AML-193 (cell line): Measurements from ENCODE around the gene RNF166.

Experiments
- DNase-seq, 2 experiments: peaks; one replicate each; lab custom pipeline; 2025; lab: John Stamatoyannopoulos, UW

RNF166 gene

DNA sequence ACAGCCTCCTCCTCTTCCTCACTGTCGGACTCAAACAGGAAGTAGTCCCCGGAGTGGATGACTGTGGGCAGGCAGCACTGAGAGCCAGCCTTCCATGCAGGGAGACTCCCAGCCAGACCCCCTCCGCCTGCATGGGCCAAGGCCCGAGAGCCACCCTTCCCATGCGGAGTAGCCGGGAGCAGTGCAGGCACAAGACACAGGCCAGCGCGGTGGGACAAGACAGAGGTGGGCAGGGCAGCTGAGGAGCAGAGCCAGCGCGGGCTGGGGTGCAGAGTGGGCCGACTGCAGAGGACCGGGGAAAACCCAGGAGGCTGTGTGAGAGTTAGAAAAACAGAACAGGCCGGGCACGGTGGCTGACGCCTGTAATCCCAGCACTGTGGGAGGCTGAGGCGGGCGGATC, 17.7 kb upstream of the RNF166 start:
- DNase-seq, result no peak

DNA sequence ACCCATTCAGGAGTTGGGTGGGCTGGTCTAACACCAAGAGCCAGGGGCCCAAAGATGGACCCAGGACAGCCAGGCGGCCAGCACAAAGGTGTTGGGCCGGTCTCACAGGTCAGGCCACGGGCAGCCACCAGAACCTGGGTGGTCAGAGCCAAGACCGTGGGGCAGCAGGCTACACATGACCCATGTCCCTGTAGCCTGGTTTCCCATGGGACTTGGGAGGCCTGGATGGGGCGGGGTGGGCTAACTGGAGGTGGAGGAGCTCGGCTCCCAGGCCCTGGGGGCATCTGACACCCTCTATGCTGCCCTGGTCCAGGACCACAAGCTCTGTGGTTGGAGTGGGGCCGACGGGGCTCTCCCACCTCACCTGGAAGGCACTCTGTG, 17.3 kb upstream of the RNF166 start:
- no peak for DNase-seq

DNA sequence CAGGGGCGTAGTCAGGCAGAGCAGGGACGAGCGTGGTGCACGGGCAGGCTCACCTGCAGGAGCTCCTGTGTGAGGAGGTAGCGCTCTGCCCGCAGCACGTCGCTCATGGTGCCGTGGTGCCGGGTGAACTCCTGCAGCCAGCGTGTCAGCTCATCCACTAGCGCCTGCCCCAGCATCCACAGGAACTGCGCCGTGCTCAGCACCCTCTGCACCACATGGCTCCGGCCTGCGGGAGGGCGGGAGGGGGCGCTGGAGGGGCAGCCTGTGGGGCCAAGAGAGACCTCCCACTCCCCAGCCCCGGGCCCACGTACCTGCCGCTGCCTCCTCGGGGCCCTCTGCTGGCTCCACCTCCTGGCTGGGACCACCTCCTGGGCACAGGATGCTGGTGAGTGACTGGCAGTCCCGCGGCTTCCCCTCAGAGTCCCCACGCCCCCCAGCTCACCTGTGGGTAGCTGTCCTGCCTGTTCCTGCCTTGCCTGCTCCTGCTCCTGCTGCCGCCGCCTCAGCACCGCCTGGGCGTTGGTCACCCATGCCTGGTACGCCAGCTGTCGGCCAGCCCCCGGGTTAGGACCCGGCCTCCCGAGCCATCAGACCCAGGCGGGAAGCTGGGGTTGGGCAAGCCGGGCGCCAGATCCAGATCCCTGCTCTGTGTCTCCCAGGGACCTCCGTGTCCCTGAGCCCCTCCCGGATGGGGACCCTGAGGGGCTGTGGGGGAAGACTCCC, 16.7 kb upstream of the RNF166 start:
- DNase-seq, result no peak

DNA sequence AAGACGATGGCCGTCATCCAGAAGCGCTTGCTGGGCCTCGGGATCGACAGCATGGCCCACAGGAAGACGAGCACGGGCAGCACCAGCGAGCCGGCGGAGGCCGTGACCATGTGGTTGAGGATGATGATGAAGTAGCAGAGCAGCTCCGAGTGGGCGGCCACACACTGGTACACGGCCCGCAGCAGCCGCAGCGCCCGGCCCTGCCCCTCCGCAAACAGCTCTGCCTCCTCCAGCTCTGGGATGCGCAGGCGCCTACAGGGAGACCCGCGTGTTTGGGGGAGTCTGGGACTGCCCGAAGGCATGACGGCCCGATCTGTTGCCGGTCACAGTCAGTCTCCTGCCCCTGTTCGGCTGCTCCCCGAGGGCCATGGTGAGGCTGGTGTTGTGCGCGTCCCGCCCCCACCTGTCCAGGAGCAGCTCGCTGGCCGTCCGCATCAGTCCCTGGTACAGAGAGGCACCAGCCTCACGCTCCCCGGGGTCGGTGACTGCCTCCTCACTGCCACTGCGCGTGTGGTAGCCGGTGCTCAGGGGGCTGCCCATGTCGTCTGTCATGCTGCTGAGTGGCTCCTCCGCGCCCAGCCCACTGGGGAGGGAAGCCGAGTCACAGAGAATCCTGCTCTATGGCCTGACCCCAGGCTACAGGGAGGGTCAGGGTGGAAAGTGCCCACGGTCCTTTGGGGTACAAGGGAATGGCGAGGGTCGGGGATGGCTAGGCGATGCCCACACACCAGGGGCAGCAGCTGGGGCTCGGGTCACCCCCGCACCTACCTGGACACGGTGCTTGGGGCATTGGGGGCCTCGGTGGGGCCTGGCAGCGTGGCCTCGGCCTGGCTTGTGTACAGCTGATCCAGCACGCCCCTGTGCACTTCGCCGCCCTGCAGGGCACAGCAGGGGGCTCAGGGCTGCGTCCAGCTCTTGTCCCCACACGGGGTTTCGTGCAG, 15.9 kb upstream of the RNF166 start:
- no peak for DNase-seq

DNA sequence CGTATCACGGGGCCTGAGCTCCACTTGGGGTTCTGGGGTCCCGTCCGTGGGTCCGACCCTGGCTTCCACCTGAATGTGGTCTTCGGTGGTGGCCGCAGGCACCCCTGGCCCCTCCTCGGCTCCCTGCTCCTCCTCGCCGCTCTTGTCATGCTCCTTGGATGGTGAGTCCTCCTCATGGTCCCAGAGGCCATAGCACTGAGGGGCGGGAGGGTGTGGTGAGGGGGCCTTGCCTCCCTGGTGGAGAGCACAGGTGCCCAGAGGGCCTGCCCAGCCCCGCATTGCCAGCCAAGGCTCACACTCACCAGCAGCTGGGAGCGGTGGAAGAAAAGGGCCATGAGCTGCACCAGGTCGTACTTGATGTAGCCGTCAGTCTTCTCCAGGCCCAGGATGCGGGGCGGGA, 15.0 kb upstream of the RNF166 start:
- no peak for DNase-seq

DNA sequence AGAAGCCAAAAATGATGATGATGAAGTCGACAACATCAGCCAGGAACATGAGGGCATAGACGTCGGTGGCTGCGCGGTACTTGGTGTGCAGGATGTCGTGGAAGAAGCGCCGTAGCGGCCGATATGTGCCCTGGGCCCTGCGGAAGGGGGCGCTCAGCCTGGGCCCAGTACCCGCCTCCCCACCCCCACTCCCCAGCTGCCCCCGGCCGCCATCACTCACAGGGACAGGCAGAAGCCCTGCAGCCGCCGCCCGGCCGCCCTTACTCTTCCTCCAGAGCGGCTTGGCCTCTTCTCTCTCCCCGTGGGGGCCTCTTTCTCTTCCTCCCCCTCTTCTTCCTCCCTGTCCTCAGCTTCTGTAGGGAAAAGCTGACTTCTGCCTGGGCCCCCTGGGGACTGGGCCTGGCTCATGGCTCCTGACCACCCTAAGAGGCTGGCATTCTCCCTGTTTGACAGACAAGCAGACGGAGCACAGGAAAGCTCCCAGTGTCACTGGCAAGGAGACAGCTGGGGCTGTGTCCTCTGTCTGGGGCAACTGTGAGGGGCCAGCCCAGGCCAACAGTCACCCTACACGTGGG, 14.3 kb upstream of the RNF166 start:
- no peak for DNase-seq

DNA sequence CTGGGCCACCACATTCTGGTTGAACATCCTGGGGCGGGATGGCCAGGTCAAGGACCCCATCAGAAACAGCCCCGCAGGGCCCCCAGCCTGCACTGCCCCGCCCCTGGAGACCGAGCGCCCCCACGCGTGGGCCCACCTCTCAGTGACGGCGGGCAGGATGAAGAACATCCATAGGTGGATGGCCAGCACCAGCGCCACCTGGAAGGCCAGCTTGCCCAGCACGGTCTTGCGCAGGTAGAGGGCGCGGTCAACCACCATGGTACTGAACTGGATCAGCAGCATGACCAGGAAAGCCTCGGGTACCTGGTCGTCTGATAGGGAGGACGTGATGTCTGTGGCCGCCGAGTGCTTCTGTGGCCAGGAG, 13.7 kb upstream of the RNF166 start:
- no peak for DNase-seq

DNA sequence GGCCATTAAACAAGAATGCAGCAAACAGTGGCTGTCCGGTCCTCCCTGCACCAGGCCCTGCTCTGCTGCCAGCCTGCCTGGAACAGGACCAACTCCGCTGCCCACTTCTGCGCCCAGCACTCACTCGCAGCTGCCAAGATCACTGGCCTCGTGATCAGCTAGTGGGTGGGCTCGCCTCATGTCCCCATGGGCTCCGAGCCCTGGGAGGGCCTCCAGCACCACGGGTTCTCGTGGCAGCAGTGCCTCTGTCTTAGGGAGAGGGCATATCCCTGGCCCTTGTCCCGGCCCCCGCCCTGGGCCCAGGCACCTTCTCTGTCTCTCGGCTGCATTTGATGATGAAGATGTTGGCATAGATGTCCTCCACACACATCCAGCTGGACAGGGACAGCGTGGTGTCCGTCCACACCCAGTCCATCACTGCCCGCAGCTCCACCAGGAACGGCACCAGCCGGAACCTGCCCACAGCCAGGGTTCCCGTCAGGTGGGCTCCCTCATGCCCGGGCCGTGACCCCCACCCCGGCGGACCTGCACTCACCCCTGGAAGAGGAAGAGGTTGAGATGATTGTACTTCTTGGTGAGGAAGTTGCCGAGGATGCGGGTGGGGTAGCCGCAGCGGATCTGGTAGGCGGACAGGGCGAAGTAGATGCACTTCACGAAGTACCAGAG, 13.2 kb upstream of the RNF166 start:
- no peak for DNase-seq

DNA sequence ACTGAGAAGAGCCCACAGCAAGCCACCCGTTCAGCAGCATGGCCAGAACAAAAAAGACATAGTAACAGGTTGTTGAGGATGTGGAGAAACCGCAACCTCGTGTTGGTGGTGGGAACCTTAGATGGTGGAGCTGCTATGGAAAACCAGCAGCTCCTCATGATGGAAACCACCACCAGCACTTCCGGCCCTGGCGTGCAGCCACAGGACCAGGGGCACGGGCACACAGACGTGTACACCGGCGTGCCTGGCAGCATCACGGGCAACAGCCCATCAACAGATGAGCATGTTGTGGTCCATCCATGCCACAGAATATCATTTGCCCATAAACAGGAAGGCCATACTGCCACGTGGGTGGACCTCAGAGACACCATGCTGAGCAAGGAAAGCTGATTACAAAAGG, 12.0 kb upstream of the RNF166 start:
- DNase-seq, result no peak

DNA sequence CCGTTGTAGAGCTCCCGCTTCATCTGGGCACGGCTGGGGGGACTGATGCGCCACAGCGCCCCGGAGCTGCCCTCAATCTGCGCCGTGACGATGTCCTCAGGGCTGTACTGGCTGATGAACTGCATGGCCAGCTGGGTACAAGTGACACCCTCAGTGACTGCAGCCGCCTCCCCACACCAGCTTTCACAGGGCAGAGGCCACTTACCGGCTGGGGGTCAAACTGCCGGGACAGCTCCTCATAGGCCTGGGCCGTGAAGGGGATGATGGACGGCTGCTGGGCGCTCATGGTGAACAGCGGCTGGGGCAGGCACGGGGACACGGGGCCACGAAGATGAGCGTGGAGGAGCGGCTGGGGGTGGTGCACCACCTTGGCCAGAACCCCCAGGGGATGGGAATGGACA, 10.4 kb upstream of the RNF166 start:
- no peak for DNase-seq

DNA sequence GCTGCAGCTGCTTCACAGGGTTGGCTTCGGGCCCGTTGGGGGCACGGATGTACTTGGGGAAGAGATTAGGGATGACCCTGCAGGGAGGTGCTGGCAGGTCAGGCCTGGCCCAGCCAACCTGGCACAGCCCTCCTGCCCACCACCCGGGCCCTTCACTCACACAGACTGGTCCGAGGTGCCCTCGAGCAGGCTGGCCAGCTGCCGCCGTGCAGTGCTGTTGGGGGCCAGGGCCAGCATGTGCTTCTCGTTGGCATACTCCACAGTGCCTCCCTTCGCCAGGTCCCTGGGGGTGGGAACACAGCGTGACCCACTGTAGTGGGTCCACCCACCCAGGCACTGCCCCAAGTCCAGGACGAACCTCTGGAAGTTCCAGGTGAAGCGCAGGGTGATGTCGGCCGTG, 10.0 kb upstream of the RNF166 start:
- DNase-seq, result no peak

DNA sequence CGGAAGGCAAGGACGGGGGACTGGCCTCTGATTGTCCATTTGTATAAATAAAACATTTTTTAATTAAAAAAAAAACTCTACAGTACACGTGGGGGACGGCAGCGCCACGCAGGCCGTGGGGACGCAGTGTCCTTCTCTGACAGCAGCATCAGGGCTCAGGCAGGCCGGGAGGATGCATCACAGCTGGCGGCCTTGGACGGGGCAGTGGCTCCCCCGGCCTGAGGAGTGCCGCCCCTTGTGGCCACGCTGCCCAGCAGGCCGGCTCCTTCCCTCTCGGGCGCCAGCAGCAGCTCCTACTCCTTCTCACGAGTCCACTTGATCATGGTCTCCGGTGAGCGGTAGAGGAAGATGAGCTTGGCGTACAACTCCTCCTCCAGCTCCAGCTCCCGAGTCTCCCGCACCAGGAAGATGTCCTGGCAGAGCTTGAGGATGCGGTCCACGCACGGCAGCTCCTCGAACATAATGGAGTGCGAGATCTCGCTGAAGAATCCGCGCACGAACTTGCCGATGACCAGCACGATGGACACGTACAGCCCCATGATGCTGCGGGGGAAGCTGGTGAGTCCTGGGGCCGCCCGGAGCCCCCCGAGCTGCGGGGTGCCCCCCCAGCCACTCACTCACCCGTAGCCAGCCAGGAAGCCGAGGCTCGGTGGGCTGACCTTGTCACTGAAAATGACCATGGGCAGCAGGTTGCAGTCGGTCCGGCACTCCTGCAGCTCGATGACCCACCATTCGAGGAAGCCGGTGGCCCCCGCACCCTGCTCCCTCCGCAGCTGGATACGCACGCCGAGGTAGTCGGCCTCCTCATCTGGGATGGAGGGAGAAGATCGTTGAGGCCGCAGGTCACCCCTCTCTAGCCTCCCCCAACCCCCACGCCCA, 9.3 kb upstream of the RNF166 start:
- no peak for DNase-seq

DNA sequence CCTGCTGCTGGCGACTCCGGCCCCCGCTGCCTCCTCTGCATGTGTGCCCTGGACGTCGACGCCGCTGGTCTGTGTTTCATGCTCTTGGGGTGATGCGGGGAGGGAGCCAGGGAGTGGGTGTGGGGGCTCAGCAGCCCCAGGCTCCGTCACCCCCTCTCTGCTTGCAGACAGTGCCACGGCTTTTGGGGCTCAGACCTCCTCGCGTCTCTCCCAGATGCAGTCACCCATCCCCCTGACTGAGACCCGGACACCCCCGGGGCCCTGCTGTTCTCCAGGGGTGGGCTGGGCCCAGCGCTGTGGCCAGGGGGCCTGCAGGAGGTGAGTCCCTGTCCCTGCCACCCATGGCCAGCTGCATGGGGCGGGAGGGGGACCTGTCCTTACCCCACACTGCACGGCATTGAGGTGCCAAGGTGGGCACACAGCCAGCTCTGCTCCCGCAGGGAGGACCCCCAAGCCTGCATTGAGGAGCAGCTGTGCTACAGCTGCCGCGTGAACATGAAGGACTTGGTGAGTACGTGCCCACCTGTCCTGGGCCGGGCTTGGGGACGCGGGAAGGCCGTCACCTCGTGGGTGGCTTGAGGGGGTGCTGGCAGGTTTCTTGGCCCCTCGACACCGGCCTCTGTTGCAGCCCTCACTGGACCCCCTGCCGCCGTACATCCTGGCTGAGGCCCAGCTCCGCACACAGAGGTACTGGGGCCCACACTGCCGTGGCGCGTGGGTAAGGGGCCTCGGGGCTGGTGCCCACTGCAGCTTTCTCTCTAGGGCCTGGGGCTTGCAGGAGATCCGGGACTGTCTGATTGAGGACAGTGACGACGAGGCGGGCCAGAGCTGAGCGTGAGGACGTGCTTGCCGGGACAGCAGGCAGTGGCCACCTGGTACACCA, 8.5 kb upstream of the RNF166 start:
- DNase-seq, result no peak

DNA sequence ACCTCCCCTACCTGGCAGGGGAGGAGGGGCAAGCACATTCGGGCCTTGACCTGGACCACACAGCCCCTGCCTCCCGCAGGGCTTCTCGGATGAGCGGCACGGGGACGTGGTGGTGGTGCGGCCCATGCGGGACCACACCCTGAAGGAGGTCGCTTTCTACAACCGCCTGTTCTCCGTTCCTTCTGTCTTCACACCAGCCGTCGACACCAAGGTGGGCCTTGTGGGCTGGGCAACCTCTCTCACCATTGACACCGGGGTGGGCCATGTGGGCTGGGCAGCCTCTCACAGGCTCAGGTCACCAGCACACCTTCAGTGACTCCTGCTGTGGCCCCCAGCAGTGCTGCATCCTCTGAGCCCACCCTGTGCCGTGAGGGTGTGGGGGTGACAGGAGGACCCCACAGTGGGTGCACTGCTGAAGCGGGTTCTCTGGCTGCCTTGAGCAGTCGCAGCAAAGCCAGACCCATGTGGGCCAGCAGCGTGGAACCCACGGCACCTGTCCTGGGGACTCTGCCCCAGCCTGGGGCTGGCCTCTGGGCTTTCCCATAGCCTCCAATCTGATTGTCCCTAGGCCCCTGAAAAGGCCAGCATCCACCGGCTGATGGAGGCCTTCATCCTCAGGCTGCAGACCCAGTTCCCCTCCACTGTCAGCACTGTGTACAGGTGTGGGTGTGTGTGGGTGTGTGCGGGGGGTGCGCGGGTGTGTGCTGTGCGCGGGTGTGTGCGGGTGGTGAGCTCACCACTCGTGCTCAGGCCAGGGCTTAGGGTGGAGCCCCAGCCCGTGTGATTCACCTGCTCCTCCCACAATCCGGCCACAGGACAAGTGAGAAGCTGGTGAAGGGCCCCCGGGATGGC, 7.6 kb upstream of the RNF166 start:
- no peak for DNase-seq

DNA sequence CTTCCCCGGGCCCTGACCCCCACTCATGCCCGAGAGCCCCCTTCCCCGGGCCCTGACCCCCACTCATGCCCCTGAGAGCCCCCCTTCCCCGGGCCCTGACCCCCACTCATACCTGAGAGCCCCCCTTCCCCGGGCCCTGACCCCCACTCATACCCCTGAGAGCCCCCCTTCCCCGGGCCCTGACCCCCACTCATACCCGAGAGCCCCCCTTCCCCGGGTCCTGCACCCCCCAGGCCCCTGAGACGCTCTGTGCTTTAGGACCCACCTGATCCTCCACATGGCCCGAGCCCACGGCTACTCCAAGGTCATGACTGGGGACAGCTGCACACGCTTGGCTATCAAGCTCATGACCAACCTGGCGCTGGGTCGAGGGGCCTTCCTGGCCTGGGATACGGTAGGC, 6.8 kb upstream of the RNF166 start:
- no peak for DNase-seq

DNA sequence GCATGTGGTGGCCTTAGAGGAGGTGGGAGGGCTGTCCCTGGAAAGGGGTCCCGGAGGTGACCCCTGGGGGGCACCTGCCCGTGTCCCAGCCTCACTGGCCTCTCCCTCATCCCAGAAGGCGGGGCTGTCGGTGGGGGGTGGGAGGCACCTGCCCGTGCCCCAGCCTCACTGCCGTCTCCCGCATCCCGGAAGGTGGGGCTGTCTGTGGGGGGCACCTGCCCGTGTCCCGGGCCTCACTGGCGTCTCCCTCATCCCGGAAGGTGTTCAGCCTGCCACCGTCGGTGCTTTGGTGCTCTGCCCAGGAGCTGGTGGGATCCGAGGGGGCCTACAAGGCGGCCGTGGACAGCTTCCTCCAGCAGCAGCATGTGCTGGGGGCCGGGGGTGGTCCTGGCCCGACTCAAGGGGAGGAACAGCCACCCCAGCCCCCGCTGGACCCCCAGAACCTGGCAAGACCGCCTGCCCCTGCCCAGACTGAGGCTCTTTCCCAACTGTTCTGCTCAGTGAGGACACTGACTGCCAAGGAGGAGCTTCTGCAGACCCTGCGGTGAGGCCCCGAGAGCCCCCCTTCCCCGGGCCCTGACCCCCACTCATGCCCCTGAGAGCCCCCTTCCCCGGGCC, 6.3 kb upstream of the RNF166 start:
- DNase-seq, result no peak

DNA sequence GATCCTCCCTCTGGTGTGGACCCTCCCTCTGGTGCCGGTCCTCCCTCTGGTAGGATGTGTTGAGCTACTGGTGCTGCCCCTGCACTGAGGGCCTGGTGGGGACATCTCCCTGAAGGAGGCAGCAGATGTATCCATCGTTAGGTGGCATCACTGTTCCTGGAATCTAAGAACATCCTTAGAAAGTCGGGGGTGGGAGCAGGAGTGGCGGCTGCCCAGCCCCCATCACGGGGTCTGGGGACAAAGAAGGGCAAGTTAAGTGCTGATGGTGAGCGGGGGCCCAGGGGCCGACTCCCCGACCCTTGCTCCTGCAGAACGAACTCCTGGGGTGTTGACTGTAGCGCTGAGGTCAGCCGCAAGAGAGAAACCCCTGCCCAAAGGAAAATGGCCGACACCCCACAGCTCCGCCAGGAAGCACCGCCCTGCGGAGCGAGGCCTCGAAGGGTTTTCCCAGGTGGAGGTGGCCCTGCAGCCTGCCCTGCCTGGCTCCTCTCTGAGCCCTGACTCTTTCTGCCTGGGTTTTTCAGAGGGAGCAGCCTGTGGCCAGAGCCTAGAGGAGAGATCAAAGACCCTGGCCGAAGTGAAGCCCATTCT, 5.6 kb upstream of the RNF166 start:
- no peak for DNase-seq

DNA sequence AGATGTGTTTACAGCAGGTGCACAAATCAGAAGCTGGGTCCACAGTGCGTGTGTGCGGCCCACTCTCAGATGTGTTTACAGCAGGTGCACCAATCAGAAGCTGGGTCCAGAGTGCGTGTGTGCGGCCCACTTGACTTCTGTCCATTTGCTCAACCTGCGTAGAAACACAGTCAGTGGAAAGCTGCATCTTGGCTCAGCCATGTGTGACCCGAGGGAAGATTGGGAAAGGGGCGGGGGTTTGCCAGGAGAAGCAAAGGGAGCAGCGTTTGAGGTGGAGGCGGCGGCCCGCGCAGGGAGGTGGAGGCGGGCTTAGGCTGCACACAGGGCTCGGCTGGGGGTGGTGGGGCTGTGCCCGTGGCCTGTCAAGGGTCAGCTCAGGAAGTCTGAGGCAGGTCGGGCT, 4.3 kb upstream of the RNF166 start:
- no peak for DNase-seq
